NCI-H1092 treated with DMSO at 0.1 percent for 48 hours (cell line): ENCODE results near the gene MON2.
"Not testable (repeated sequence)": the region's sequence is repeated elsewhere in the genome, so short reads cannot be mapped to it uniquely, and the experiment has no call there.

ENCODE experiments used
- DNase-seq: peaks from one replicate; lab custom pipeline; 2025; lab: John Stamatoyannopoulos, UW

The MON2 gene

GRCh38 chr12:62481843-62482540 is 15.4 kb downstream of the MON2 start:
- DNase-seq = no peak

DNA sequence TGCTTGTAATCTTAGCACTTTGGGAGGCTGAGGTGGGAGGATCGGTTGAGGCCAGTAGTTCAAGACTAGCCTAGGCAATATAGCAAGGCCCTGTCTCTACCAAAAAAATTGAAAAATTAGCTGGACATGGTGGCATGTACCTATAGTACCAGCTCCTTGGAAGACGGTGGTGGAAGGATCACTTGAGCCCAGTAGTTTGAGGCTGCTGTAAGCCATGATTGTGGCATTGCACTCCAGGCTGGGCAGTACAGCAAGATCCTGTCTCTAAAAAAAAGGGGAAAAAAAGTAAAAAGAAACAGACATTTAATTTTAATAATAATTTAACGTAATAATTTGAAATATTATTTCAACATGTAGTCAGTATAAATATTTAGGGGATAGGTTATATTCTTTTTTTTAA is 16.1 kb downstream of the MON2 start:
- no peak for DNase-seq

DNA sequence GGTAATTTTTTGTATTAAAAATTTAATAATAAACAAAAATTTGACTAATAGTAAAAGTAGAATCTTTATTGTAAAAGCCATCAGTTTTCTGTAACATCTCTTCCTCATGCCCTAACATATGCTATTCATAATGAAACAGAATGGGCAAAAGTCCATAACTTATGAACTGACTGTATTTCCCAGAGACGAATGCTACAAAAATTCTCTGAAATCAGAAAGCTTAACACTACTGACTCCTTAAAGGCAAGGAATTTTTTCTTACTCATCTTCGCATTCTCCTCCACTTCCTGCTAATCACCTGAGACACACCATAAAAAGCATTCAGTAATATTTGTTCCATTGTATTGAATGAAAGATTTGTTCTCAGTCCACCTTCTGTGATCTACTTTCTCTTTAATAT is 17.6 kb downstream of the MON2 start:
- DNase-seq = no peak

DNA sequence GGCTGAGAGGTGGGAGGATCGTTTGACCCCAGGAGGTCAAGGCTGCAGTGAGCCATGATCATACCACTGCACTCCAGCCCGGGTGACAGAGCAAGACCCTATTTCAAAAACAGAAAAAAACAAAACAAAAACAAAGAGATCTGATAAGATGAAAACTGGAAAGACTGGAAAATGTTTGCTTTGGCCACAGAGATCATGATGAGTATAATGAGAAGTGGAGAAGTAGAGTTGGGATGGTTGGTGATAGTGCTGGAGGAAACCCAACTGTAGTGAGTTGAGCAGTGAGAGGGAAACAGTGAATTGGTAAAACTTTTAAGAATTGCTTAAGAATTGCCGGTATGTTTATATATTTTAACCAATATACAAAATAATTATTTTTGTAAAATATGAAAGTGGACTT is 39.2 kb downstream of the MON2 start:
- no peak for DNase-seq

DNA sequence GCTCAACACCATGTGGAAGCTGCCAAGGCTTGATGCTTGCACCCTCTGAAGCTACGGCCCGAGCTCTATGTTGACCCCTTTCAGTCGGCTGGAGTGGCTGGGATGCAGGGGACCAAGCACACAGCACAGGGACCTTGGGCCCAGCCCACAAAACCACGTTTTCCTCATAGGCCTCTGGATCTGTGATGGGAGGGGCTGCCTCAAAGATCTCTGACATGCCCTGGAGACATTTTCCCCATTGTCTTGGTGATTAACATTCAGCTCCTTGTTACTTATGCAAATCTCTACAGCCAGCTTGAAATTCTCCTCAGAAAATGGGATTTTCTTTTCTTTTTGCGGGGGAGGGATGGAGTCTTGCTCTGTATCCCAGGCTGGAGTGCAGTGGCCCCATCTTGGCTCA is 46.3 kb downstream of the MON2 start:
- DNase-seq = no peak

DNA sequence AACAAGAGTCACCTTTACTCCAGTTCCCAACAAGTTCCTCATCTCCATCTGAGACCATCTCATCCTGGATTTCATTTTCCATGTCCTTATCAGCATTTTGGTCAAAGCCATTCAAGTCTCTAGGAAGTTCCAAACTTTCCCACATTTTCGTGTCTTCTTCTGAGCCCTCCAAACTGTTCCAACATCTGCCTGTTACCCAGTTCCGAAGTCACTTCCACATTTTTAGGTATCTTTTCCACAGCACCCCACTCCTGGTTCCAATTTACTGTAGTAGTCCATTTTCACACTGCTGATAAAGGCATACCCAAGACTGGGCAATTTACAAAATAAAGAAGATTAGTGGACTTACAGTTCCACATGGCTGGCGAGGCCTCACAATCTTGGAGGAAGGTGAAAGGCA is 47.5 kb downstream of the MON2 start:
- not testable (repeated sequence) for DNase-seq

DNA sequence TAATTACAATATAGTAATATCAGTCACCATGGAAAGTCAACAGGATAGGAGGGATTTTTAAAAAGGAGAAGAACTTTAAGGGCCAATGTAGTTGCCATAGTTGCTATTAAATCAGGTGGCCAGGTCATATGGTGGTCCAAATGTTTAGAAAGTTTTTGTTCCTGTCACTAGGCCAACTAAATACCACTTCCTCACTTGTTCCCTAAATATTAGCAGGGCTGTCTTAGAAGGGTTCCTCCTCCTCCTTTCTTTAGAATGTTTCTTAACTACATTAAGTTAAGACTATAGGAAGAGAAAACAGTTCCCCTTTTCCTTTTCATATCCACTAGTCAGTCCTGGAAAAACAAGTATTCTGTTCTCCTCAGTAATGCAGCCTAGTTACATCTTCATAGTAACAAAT is 50.3 kb downstream of the MON2 start:
- DNase-seq = no peak

- no peak for DNase-seq
Measured at GRCh38 chr12:62517887-62518286, 51.3 kb downstream of the MON2 start.

DNA sequence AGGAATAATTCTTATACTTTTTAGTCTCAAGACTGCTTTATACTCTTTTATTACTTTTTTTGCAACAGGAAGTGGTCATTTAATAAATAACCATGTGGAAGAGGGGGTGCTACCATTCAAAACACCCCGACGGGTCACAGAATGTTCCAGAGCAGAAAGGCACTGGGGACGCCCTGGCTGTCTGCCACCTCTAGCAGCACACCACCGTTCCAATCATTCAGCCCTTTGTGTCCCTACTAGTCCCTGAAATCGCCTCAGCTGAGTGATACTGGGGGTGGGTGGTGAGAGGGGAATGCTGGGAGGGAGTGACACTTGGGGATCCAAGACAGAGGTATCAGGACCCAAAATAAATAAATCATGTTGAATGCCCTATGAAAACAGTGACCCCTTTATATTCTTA is 52.4 kb downstream of the MON2 start:
- peak; percentile 60 for DNase-seq

- peak; percentile 4 for DNase-seq
Measured at GRCh38 chr12:62520361-62520760, 53.7 kb downstream of the MON2 start.

GRCh38 chr12:62522984-62523383 is 56.4 kb downstream of the MON2 start:
- DNase-seq = no peak

GRCh38 chr12:62523619-62524018 is 57.0 kb downstream of the MON2 start:
- no peak for DNase-seq

DNA sequence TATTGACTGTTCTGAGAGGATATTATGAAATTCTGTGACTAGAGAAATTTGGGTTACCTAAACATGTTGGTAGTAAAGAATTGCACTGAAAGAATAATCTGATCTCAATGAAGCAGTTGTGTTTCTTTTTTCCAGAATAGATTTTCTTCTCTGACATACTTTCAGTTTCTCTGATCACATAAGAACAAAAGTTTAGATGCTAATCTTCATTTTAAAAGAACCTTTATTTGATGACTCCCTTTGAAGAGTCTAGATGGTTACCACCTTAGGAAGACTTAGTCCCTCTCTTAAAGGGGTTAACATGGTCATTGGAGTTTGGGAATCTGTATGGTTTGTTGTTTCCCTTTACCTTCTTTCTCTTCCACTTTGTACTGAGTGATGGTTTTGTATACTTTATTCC is 58.6 kb downstream of the MON2 start:
- DNase-seq = no peak

- DNase-seq = no peak
Measured at GRCh38 chr12:62530596-62530995, 64.0 kb downstream of the MON2 start.

- no peak for DNase-seq
Measured at GRCh38 chr12:62532333-62532732, 65.7 kb downstream of the MON2 start.

DNA sequence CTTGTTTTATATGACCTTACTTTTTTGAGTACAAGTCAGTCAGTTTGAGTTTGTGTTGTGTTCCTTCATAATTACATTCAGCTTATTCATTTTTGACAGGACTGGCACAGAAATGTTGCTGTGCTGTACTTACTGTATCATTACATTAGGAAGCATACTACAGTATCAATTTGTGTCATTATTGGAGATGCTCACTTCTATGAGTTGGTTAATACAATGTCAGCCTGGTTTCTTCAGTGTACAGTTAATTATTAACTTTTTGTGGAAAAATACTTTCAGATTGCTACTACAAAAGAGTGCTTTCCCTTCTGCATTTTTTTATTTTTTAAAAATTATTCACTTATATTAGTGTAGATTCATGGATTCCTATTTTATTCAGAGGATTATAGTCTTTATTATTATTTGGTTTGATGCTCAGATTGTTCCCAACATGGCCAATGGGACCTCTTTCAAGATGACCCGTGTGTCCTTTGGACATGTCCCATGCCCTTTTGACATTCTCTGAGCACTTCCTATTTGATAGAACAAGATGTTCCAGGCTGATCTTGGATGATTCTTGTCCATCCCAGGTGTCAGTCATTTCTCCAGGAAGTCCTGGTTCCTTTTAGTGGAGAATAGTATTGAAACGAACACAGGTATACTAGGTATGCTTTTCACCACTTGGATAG is 66.6 kb downstream of the MON2 start:
- DNase-seq = no peak

GRCh38 chr12:62533755-62534107 is 67.1 kb downstream of the MON2 start:
- DNase-seq = no peak

- no peak for DNase-seq
Measured at GRCh38 chr12:62536546-62536945, 69.9 kb downstream of the MON2 start.

- no peak for DNase-seq
Measured at GRCh38 chr12:62537551-62537950, 70.9 kb downstream of the MON2 start.

- DNase-seq = no peak
Measured at GRCh38 chr12:62540354-62540753, 73.7 kb downstream of the MON2 start.

GRCh38 chr12:62542814-62543213 is 76.2 kb downstream of the MON2 start:
- no peak for DNase-seq

GRCh38 chr12:62543324-62543723 is 76.7 kb downstream of the MON2 start:
- DNase-seq = no peak

- DNase-seq = no peak
Measured at GRCh38 chr12:62543741-62544140, 77.1 kb downstream of the MON2 start.

DNA sequence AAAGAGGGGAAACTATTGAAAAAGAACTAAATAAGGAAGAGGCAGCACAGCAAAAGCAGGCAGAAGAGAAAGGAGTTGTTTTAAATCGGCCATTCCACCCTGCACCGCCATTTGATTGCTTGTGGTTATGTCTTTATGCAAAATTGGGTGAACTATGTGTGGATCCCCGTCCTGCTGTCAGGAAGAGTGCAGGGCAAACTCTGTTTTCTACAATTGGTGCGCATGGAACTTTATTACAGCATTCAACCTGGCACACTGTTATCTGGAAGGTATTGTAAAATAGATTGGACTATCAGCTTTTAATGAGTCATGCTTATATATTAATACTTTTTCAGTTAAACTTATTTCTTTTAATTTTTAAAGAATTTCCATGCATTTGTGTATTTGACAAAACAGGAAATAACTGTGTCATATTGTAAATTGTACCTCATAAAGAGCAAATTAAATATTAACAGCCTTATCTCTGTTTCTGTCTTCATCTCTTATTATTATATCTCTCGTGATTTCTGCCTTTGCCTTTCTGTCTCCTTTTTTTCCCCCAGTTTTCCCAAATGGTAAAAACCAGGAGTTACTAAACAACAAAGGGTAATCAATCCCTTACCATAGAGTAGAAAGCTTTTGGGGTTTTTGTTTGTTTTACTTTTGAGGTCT is 86.4 kb downstream of the MON2 start:
- no peak for DNase-seq
